ENCODE results near the gene POLE3. TPM values are rescaled to one million over a fixed set of nuclear protein-coding genes. Genes with fewer than 3 reads are reported as not detected.
"Not testable (repeated sequence)": the region's sequence is repeated elsewhere in the genome, so short reads cannot be mapped to it uniquely, and the experiment has no call there.

POLE3 gene
- total RNA-seq, 2 donors from 2014 or later, result 62.7 to 76.1 TPM

DNA sequence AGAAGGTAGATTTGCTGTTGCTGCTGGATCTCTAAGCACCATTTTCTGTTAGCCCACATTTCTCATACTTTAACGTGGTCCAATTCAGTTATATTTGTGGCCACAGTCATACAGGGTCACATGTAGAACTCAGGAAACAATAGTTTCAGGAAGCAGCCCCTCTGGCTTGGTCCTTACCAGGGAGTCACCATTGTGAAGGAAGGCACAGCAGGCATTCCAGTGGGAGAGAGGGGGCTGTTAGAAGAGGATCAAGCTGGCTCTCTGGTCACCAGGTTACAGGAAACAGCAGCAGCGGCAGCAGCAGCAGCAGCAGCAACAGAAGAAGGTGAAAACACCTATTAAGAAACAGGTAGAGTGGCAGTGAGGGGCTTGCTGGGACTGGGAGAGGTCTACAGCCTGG is 14.6 kb upstream of the POLE3 start:
- Mint-ChIP-seq H3K4me3 (no peak overlapping the region), H3K4me1 (ENCODE audit: low read depth in 2 of 2) (peaks cover 0 to 4% of the 10 kb centered on the region in 2 donors), H3K36me3 (no peaks in the 10 kb centered on the region), H3K9me3 (no peaks in the 10 kb centered on the region), H3K27me3 (peaks cover 8 to 11% of the 10 kb centered on the region in 2 donors), H3K27ac (no peak overlapping the region)
- DNase-seq (ENCODE audit: low spot score) (no peak), ATAC-seq (no peak)

DNA sequence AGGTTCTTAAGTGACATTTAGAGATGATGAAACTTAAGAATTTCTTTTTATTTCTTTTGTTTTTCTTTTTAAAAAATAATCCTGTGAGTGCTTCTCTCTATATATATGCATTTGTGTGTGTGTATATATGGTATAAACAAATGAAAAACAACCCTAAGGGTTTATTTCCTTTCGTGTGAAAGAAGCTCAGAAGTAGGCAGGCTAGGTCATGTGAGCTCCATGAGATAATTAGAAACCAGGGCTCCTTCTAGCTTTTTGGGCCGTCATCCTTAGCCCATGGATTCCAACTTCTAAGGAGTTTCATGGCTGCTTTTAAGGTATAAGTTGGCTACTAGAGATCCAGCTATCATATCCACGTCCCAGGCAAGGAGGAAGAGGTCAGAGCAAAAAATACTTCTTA is 11.3 kb upstream of the POLE3 start:
- peaks cover 8 to 11% of the 10 kb centered on the region in 2 donors for H3K27me3 Mint-ChIP-seq
- H3K4me3 Mint-ChIP-seq, result no peak overlapping the region
- no peaks in the 10 kb centered on the region for H3K4me1 Mint-ChIP-seq (ENCODE audit: low read depth in 2 of 2)
- no peak for DNase-seq (ENCODE audit: low spot score)
- H3K36me3 Mint-ChIP-seq, result no peaks in the 10 kb centered on the region
- no peak overlapping the region for H3K27ac Mint-ChIP-seq
- no peak for ATAC-seq
- H3K9me3 Mint-ChIP-seq, result no peaks in the 10 kb centered on the region

DNA sequence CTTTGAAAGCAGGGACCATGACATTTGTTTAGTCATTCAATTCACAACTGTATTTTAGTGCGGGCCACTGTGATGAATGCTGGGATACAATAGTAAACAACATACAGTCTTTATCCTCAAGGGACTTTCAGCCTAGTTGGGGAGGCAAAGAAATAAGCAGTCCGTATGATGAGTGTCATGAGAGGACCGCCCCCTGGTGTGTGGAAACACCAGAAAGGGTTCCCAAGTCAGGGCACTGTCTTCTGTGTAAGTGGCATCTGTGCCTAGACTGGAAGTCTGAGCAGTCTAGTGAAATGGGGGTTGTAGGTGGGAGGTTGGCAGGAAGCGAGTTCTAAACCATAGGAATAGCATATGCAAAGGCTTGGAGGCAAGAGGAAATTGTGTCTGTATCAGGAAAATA is 6.9 kb upstream of the POLE3 start:
- no peak overlapping the region for H3K4me3 Mint-ChIP-seq
- H3K4me1 Mint-ChIP-seq (ENCODE audit: low read depth in 2 of 2), result no peaks in the 10 kb centered on the region
- no peaks in the 10 kb centered on the region for H3K36me3 Mint-ChIP-seq
- H3K27me3 Mint-ChIP-seq, result no peaks in the 10 kb centered on the region
- H3K27ac Mint-ChIP-seq, result no peak overlapping the region
- DNase-seq (ENCODE audit: low spot score) (no peak), ATAC-seq (no peak)
- no peaks in the 10 kb centered on the region for H3K9me3 Mint-ChIP-seq

DNA sequence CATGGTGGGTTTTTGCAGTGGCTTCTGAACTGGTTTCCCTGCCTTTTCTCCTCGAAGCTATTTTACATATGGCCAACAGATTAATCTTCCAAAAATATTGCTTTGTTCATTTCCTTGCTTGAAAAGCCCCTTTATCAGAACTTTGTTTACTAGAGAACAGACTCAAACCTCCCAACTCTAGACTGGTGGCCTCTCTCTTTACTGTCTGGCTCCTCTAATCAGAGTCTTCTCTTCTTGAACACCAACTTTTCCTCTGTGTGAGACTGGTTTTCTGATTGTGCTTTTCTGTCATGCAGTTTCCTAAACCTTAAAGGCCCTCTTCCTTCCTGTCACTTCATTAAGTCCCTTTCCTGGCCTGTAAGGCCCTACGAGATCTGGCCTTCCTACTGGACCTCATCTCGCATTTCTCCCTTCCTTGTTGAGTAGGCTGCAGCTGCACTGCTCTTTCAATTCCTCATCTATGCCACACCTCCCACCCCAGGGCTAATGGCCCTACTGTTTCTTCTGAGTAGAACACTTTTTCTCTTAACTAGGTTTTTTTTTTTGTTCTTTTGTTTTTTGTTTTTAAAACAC is 5.8 kb upstream of the POLE3 start:
- Mint-ChIP-seq H3K27ac (no peak overlapping the region), H3K27me3 (no peaks in the 10 kb centered on the region), H3K4me3 (no peak overlapping the region), H3K36me3 (no peaks in the 10 kb centered on the region), H3K4me1 (ENCODE audit: low read depth in 2 of 2) (no peaks in the 10 kb centered on the region), H3K9me3 (no peaks in the 10 kb centered on the region)
- ATAC-seq (no peak), DNase-seq (ENCODE audit: low spot score) (no peak)

DNA sequence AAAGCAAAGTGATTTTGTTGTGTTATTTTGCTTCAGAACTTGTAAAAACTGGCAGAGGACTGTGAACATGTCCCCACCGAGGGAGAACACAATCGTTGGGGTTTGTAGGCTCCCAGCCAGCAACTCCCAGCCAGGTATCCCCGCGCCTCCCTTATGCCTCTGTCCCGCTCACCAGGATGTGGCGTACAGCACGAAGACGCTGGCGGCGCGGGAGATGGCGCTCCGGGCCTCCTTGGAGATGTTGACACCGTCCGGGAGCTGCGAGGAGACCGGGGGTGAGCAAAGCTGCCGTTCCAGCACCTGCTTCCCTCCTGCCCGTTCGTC is 630 bp downstream of the POLE3 start:
- Mint-ChIP-seq H3K27ac (peak overlapping the region; percentile 98 to 99), H3K9me3 (no peaks in the 10 kb centered on the region), H3K4me1 (ENCODE audit: low read depth in 2 of 2) (peaks cover 25 to 33% of the 10 kb centered on the region in 2 donors), H3K27me3 (no peaks in the 10 kb centered on the region), H3K4me3 (peak overlapping the region; percentile 97), H3K36me3 (peaks cover 25% of the 10 kb centered on the region)
- no peak for DNase-seq (ENCODE audit: low spot score)
- ATAC-seq, result peak; percentile 3 to 45

DNA sequence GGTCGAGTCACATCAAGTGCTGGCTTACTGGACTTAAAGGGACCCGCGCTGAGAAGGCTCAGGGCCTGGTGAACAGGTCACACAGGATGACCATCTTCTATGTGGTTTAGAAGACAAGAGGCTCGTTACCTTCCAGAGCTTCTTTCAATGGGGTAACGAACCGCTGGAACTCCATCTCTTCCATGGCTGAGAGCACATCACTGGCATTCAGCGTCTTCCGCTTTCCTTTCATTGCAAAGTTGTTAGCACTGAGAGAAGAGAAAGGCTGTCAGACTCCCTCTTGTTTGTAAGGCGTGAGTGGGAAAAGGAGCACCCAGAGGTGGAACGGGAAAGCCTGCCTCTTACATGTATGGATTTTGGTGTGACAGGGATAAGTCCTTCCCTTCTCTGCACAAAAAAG is 994 bp downstream of the POLE3 start:
- Mint-ChIP-seq H3K27me3 (no peaks in the 10 kb centered on the region), H3K4me1 (ENCODE audit: low read depth in 2 of 2) (peaks cover 25 to 33% of the 10 kb centered on the region in 2 donors), H3K27ac (peak overlapping the region; percentile 98 to 99), H3K4me3 (peak overlapping the region; percentile 97), H3K36me3 (peaks cover 25% of the 10 kb centered on the region), H3K9me3 (no peaks in the 10 kb centered on the region)
- DNase-seq (ENCODE audit: low spot score), result no peak
- no peak for ATAC-seq

DNA sequence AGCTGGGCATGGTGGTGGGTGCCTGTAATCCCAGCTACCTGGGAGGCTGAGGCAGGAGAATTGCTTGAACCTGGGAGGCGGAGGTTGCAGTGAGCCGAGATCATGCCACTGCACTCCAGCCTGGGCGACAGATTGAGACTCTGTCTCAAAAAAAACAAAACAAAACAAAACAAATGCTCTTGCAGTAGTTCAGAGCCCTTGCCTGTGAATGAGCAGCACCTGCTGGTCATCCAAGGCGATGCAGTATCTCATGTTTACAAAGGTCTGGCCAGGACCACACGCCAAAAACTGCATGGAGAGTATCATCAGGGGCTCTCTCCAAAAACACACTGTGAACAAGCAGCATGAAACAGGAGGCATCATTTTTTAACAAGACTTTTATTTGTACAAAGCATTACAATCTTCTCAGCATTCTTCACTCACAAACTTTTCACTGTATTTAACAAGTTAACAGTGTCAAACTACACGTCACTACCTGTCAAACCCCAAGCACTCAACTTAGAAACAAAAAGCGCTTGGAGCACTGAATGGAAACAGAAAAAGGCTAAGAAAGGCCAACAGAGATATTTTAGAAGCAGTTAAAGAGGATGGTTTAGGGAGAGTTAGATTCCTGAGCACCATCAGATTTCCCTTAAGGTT is 3.5 kb downstream of the POLE3 start:
- peaks cover 25 to 33% of the 10 kb centered on the region in 2 donors for H3K4me1 Mint-ChIP-seq (ENCODE audit: low read depth in 2 of 2)
- peaks cover 25% of the 10 kb centered on the region for H3K36me3 Mint-ChIP-seq
- not testable (repeated sequence) for H3K27me3 Mint-ChIP-seq; ATAC-seq; H3K9me3 Mint-ChIP-seq; DNase-seq (ENCODE audit: low spot score)
- H3K27ac Mint-ChIP-seq, result peak overlapping the region; percentile 67 to 99
- H3K4me3 Mint-ChIP-seq, result peak overlapping the region; percentile 97

DNA sequence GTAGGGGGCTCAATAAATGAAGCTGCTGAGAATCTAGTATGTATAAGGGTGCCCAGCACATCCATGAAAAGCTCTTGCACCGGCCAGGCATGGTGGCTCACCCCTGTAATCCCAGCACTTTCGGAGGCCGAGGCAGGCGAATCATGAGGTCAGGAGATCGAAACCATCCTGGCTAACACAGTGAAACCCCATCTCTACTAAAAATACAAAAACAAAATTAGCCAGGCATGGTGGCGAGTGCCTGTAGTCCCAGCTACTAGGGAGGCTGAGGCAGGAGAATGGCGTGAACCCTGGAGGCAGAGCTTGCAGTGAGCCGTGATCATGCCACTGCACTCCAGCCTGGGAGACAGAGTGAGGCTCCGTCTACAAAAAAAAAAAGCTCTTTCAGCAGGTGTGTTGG is 4.1 kb downstream of the POLE3 start:
- ATAC-seq; DNase-seq (ENCODE audit: low spot score); H3K9me3 Mint-ChIP-seq; H3K27me3 Mint-ChIP-seq; H3K27ac Mint-ChIP-seq; H3K4me3 Mint-ChIP-seq: not testable (repeated sequence)
- H3K36me3 Mint-ChIP-seq, result peaks cover 25% of the 10 kb centered on the region
- H3K4me1 Mint-ChIP-seq (ENCODE audit: low read depth in 2 of 2), result peaks cover 29 to 37% of the 10 kb centered on the region in 2 donors

DNA sequence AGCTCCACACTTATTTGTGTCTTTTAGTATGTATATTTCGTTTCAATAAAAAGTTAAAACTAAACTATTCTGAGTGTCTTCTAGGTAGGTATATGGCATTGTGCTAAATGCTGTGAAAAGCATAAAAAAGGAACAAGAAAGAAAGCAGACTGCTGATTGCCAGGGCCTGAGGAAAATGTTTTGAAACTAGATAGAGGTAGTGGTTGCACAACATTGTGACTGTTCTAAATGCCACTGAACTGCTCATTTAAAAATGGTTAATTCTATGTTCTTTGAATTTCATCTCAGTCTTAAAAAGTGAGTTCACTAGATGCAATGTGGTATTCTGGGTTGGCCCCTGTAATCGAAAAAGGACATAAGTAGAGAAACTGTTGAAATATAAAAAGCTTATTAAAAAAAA is 6.8 kb downstream of the POLE3 start:
- Mint-ChIP-seq H3K4me3 (no peak overlapping the region), H3K27me3 (no peaks in the 10 kb centered on the region), H3K36me3 (peaks cover 19% of the 10 kb centered on the region), H3K9me3 (no peaks in the 10 kb centered on the region), H3K27ac (no peak overlapping the region), H3K4me1 (ENCODE audit: low read depth in 2 of 2) (peaks cover 24 to 26% of the 10 kb centered on the region in 2 donors)
- ATAC-seq, result no peak
- no peak for DNase-seq (ENCODE audit: low spot score)

DNA sequence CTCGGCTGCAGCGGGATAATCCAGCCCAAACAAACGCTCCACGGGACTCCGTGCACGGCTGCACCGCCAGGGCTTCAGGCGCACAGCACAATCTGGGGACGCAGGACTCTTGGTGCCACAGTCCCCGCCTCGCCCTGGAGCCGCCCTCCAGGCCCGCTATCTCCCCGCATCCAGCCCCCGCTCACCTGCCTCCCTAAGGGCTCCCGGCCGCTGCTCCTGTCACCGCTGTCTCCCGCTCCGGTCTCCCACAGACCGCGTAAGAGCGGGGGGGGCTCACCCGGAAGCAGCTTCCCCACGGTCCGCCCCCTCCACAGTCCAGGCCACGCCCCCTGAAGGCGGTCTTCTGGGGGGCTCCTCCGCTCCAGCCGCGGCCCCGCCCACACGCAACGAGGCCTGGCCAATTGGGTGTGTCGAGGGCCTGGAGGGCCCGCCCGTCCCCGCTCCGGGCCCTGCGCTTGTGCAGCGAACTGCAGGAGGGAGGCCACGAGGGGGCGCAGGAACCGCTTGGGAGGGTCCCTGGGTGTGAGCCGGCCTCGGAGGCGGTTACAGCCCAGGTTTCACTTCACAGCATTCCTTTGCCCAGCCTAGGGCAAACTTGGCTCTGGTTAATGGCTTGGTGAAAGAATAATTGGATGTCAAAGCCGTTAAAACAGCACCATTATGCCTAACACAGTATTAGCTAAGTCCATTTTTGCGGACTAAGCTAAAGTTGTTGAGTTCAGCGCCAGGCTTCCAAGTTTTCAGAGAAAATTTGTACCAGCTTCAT is 9.3 kb downstream of the POLE3 start, which contains the start of gene ALAD:
Gene ALAD (minus strand): TSS at position 258 of the 766 bp plus-strand sequence. CDS start 7,725 bp downstream, outside the sequence.
- H3K4me1 Mint-ChIP-seq (ENCODE audit: low read depth in 2 of 2), result peaks cover 8 to 12% of the 10 kb centered on the region in 2 donors
- H3K27me3 Mint-ChIP-seq, result no peaks in the 10 kb centered on the region
- no peaks in the 10 kb centered on the region for H3K36me3 Mint-ChIP-seq
- DNase-seq (ENCODE audit: low spot score), result peak; percentile 100
- H3K9me3 Mint-ChIP-seq, result no peaks in the 10 kb centered on the region
- peak; percentile 100 for ATAC-seq
- peak within 1 kb of the TSS; percentile 51 to 76 for H3K27ac Mint-ChIP-seq
- H3K4me3 Mint-ChIP-seq, result peak within 1 kb of the TSS; percentile 92

DNA sequence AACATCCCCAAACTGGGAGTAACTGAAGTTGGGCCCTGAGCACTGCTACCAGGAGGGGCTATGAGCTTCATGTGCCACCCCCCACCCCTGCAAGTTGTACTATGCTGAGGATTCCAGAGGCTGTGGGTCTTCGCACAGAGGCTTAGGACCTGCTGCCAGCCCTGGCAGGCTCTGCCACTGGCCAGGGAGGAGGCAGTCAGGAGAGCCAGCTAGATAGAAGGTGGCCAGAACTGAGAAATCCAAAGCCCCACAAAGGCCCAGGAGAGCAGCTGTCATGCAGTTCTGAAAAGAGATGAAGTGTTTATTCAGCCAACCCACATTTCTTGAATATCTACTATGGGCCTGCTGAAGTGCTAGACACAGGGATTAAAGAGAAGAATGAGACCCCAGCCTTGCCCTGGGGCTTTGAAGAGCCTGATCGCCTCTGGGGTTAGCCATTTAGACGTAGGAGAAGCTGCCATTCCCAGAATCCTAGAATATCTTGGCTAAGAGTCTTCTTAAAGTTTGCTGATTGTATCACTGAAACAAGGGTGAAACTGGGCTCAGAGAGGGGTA is 10.8 kb downstream of the POLE3 start:
- H3K4me1 Mint-ChIP-seq (ENCODE audit: low read depth in 2 of 2), result peaks cover 9 to 12% of the 10 kb centered on the region in 2 donors
- no peaks in the 10 kb centered on the region for H3K36me3 Mint-ChIP-seq
- DNase-seq (ENCODE audit: low spot score) (no peak), ATAC-seq (no peak)
- peak overlapping the region in 1 of 2 donors; percentile 73 for H3K27ac Mint-ChIP-seq
- H3K27me3 Mint-ChIP-seq, result no peaks in the 10 kb centered on the region
- H3K4me3 Mint-ChIP-seq, result peak overlapping the region; percentile 92
- no peaks in the 10 kb centered on the region for H3K9me3 Mint-ChIP-seq

DNA sequence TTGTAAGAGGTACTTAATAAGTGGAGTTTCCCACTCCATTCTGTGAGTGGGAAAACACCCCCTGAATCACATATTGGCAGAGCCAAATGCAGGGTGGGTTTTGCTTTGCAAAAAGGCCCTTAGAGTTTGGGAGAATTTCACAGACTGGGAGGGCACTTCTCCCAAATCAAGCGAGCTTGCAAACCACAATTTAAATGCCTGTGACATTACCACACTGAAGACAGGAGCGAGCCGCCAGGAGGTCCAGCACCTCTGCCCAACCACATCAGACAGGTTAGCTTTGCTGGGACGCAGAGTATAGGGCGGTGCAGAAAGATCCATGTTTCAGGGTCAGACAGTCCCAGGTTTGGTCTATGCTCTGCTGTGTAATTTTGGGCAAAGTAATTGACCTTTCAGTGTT is 11.7 kb downstream of the POLE3 start:
- no peak for DNase-seq (ENCODE audit: low spot score)
- no peaks in the 10 kb centered on the region for H3K27me3 Mint-ChIP-seq
- no peaks in the 10 kb centered on the region for H3K9me3 Mint-ChIP-seq
- ATAC-seq, result no peak
- H3K36me3 Mint-ChIP-seq, result no peaks in the 10 kb centered on the region
- H3K27ac Mint-ChIP-seq, result no peak overlapping the region
- H3K4me3 Mint-ChIP-seq, result peak overlapping the region; percentile 92
- H3K4me1 Mint-ChIP-seq (ENCODE audit: low read depth in 2 of 2), result peaks cover 9 to 12% of the 10 kb centered on the region in 2 donors

DNA sequence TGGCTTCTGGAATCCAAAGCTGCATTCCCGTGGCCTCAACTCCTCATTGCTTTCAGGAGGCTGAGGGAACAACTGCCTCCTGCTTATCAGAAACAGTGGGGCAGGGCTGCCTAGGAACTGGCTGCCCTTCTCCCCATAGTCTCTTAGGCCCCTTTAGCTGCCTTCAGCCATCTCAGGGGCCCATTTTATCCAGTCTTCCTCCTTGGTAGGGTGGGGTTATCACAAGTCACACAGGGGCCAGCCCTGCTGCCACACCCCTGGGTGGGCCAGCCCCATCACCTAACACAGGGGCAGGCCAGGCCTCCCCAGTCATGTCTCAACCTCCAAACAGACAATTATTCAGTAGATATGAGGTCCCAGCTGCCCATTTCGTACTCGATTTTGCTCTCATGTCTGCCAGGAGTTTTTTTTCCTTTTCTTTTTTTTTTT is 13.3 kb downstream of the POLE3 start:
- DNase-seq (ENCODE audit: low spot score), result no peak
- no peak overlapping the region for H3K4me3 Mint-ChIP-seq

More for the DNA sequence above, 13.3 kb downstream of the POLE3 start:
- H3K27me3 Mint-ChIP-seq, result no peaks in the 10 kb centered on the region
- no peak overlapping the region for H3K27ac Mint-ChIP-seq
- no peaks in the 10 kb centered on the region for H3K9me3 Mint-ChIP-seq
- no peak for ATAC-seq
- peaks cover 9 to 12% of the 10 kb centered on the region in 2 donors for H3K4me1 Mint-ChIP-seq (ENCODE audit: low read depth in 2 of 2)
- H3K36me3 Mint-ChIP-seq, result no peaks in the 10 kb centered on the region

Measured in natural killer cell treated with Interleukin-12 subunit alpha and Interleukin-12 subunit beta and Interleukin-15 and Interleukin-18, amount 100 ng/mL, for 72 hours (primary cell).